KG1 (cell line): ENCODE results near the gene ZFHX3.
"Not testable (repeated sequence)": the region's sequence is repeated elsewhere in the genome, so short reads cannot be mapped to it uniquely, and the experiment has no call there.

Experiments
- DNase-seq: peaks from one replicate; lab custom pipeline; 2025; lab: John Stamatoyannopoulos, UW

The ZFHX3 gene

GRCh38 chr16:72996291-72997062 is 51.5 kb downstream of the ZFHX3 start:
- no peak for DNase-seq

DNA sequence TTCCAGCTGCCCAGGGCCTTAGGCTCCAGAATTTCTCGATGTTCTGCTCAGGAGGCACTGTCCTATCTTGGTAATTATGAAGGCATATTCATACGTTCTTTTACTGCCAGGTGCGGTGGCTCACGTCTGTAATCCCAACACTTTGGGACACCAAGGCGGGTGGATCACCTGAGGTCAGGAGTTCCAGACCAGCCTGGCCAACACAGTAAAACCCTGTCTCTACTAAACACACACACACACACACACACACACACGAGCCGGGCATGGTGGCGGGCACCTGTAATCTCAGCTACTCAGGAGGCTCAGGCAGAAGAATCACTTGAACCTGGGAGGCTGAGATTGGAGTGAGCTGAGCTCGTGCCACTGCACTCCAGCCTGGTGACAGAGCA is 52.1 kb downstream of the ZFHX3 start:
- DNase-seq = not testable (repeated sequence)

DNA sequence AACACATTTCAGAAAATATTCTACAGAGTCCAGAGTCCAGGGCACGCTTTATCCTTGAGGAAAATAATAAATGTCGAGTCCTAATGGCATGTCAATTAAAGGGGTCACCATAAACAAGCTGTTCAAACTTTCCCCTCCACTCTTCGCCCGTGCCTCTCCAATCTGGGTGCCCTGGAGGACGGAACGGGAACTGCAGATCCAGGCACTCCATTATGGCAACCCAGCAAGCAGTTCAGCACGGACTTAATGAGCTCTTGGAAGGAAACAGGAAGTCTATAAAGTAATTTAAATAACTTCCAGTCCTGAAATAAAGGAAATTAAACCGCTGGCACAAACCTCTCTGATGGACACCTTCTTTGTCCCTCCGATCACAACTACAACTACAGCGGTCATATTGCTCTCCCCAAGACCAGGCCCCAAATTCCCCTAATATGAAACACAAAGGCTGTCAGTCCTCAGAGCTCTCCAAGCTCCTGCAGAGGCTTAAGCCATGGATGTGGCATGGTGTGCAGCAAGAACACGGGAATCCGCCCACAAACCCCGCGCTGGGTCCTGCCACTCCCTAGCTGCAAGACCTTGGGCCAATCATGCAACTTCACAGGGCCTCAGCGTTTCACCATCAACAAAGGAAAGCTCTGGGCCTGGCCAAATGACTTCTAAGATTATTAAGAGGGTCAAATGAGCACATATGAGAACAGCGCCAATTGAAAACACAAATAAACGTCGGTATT is 52.6 kb downstream of the ZFHX3 start:
- DNase-seq = no peak

DNA sequence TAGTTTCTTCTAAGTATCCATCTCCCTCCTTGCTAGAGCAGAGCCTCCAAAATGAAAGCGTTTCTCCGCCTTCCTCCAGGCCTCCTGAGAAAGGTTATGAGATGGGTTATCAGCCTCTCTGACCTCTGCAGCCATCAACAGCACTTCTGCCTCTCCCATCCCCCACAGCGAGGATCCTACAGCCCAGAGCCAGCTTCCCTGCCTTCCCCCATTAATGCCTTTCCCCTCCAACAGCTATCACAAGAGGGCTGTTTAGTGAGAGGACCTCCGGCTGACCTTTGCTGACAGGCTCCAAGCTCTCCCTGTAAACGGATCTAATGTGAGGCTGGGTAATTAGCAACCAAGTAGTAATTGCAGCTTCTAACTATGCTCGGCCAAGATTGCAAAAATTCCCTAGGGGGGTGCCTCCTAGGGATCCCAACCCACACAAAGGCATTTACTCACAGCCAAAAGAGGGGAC is 55.8 kb downstream of the ZFHX3 start:
- no peak for DNase-seq

GRCh38 chr16:72991644-72992043 is 56.3 kb downstream of the ZFHX3 start:
- DNase-seq = no peak

DNA sequence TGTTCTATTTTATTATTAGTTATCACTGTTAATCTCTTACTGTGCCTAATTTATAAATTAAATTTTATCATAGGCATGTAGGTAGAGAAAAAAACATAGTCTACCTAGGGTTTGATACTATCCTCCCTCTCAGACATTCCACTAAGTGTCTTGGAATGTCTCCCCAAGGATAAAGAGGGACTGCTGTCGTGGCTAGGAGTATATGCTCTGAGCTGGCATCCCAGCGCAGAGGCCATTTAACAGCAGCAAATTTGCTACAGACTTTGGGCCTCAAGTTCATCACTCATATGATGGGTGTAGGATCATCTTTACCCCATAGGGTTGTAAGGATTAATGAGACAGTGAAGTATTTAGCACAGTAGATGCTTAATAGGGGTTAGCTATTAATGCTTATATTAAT is 56.7 kb downstream of the ZFHX3 start:
- DNase-seq = no peak

GRCh38 chr16:72990571-72990970 is 57.4 kb downstream of the ZFHX3 start:
- no peak for DNase-seq

DNA sequence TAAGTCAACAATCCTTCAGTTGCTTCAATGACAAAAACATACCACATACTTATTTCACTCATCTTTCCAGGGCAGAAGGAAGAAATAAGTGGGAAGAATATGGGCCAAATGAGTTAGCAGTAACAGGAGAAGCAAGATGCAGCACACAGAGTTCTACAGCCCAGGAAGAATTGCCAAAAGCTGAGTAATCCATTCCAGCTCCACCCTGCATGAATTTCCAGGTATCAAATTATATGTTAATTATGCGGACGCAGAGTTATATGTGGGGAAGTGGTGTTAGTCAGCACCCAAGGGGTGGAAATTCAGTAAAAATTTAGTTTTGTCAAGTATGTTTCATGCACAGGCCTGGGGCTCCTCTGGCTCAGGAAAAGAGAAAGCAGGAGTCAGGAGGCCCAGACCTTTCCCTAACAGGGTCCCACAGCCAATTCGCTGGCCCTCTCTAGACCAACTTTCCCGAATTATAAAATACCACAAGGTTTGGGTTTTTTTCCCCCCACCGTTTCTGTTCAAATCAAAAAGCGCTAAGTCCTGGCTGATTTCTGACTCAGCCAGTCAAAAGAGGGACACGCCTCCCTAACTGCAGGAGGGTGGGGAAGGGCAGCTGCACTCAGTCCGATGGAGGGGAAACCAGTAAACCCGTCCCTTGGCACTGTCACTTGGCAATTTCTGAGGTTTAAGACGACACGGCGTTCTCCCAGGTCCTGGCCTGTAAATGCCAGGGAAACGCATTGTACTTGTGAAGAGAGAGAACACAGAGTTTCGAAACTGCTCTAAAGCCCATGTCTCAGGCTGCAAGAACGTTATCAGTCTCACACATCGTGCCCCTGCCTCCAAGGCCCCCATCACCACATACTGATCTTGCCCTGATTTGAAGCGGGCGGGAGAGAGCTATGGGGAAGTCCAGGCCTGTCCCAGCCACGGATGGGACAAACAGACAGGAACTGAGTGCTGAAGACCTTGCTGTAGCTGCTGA is 58.1 kb downstream of the ZFHX3 start:
- DNase-seq = no peak

- DNase-seq = not testable (repeated sequence)
Observed at GRCh38 chr16:72989203-72989578, 58.7 kb downstream of the ZFHX3 start.

DNA sequence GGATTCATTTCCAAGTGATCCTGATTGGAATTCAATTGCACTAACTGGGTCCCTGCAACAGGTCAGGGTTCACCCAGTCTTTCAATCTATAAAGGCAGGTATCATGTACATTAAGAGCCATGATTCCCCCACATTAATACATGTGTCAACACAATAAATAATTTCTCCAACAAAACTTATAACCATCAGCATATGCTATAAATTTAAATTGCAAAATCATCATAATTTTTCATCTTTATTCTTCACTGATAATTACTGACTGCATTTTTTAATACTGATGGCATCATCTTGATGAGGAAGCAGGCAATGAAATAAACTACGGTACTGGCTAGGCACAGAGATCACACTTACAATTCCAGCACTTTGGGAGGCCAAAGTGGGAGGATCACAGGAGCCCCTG is 59.4 kb downstream of the ZFHX3 start:
- DNase-seq = no peak

DNA sequence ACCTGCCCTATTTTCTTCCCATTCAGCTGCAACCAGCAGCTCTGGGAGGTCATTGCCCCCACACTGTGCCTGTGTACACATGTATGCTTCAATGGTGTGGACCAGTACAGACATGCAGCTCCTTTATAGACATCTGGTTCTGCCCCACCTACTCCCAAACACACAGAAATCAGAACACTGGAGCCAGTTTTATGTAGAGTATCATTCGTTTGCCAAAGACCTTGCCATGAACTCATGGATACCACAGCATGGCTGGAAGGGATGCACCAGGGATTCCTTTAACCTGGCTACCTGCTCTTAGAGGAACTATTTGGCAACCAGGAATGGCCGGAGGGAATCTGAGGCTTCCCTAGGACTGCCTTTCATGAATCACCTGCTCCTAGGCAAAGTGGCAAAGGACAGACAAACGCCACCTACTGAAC is 60.4 kb downstream of the ZFHX3 start:
- DNase-seq = no peak

DNA sequence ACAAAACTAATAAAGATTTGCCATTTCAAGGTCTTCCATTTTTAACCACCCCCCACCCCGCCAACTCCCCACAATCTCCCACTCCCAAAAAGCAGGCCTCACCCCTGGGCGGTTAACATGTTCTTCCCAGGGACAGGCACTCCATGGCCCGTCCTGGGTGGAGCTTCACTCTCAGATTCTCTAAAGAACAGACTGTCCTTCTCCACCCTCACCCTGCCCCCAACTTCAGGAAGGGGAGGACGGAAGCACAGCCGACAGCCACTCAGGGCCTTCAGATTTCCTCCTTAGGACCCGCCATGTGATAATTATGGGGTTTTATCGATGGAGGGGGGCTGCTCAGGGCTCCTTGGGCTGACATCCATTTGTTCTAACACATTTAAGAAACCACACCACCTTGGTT is 61.9 kb downstream of the ZFHX3 start:
- no peak for DNase-seq

- DNase-seq = no peak
Observed at GRCh38 chr16:72985148-72985941, 62.6 kb downstream of the ZFHX3 start.

- DNase-seq = no peak
Observed at GRCh38 chr16:72983728-72984350, 64.1 kb downstream of the ZFHX3 start.

DNA sequence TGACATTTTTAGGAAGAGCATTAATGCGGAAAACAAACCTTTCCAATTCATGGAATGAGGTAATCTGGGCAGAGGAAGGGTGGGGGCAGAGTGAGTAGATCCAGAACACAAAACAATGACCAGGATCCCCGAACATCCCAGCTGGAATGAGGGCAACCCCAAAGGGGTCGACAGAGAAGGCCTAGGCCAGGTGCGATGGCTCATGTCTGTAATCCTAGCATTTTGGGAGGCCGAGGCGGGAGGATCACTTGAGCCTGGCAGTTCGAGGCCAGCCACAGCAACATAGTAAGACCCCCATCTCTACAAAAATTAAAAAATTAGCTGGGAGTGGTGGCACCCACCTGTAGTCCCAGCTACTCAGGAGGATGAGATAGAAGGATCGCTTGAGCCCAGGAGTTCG is 64.7 kb downstream of the ZFHX3 start:
- no peak for DNase-seq

GRCh38 chr16:72979974-72980373 is 68.0 kb downstream of the ZFHX3 start:
- DNase-seq = no peak

- no peak for DNase-seq
Observed at GRCh38 chr16:72978212-72978611, 69.7 kb downstream of the ZFHX3 start.

DNA sequence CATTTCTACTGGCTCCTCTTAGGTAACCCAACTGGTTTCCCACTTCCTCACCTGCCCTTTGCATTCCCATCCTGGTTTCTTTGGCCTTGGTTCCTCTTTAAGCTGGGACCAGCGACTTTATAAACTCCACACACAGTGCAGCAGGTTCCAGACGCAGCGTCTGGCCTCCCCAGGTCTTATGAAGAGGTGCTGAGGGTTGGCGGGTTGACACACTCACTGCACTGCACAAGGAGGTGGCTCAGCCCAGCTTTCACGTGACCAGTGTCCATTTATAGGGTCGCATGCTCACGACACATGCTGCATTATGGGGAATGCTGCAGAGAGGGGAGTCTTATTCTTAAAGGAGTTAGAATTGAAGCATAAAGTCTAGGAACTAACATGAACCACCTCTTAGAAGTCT is 70.8 kb downstream of the ZFHX3 start:
- DNase-seq = no peak

DNA sequence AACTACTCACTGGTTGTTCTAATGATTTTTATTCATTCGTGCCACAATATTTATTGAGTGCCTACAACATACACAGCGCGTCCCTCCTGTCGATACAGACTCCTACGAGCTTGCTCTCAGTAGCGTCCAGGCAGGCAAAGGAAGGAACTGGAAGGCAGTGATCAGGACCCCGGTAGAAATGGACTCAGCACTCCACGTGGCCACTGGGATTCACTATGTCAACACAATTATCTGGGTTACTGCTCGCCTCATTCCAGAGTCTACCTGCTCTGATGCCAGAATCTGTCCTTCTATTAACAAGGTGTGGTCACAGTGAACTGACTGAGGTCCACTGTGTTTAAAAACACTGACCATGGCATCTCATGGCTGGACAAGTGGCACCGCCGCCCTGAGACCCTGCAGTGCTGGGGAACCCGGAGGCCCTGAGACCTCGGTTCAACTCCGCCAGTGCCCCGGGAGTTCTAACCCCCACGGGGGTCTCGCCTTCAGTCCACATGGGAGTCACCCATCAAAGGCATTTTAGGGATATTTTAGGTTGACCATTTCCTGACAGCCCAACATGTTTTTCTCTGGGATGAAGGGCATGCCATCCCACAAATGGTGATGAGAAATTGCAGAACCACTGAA is 71.4 kb downstream of the ZFHX3 start:
- DNase-seq = no peak

DNA sequence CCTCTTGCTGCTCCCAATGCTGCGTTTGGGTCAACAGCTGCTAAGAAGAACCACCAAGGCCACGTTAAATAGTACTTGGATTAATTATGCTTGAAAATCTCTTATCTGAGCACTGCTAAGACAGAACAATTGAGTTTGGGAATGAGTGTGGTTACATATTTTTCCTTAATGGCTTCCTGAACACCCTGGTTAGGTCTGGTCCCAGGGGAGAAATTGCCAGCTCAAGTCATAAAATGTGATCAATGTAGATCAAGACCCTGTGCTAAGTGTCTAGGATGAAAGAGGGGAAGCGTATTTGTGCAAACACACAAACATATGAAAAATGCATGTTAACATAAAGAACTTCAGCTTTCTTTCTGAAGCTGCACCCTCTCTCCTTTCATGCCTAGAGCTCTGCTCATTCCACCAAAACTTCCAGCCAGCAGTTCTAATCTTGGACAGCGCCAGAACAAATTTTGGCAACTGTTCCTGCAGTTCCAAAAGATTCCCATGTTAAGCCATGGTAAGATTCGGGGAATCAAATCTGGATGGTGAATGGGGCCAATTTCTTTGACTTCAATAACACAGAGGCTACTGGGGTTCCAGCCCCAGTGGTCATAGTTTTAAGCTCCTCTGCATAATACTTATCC is 72.0 kb downstream of the ZFHX3 start:
- DNase-seq = no peak
